DMS53 (cell line): ENCODE results near the gene IFITM2.
"Not testable (repeated sequence)": the region's sequence is repeated elsewhere in the genome, so short reads cannot be mapped to it uniquely, and the experiment has no call there.

ENCODE experiments used
- DNase-seq: peaks from one replicate; lab custom pipeline; 2025; lab: John Stamatoyannopoulos, UW

The IFITM2 gene

DNA sequence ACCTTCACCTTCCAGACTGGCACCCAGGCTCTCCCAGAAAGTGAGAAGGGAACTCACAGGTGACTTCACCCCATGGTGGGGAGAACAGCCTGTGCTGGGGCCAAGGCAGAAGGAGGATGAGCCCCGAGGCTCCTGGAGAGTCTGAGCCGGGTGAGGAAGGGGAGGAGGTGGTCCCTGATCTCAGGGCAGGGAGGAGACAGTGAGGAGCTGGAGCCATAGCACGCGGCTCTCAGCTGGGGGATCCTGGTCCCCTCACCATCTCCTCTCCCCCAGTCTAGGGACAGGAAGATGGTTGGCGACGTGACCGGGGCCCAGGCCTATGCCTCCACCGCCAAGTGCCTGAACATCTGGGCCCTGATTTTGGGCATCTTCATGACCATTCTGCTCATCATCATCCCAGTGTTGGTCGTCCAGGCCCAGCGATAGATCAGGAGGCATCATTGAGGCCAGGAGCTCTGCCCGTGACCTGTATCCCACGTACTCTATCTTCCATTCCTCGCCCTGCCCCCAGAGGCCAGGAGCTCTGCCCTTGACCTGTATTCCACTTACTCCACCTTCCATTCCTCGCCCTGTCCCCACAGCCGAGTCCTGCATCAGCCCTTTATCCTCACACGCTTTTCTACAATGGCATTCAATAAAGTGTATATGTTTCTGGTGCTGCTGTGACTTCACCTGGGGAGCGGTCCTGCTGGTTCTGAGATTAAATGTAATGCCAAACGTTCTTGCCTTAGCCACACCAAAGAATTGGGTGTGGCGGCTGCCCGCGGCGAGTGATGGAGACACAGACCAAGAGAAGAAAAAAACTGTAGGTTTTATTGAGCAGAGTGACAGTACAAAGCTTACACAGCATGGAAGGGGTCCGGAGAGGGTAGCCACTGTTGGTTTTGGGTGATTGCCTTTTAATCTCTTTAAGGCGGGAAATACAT lies 1.4 kb downstream of the IFITM2 start:
- not testable (repeated sequence) for DNase-seq

DNA sequence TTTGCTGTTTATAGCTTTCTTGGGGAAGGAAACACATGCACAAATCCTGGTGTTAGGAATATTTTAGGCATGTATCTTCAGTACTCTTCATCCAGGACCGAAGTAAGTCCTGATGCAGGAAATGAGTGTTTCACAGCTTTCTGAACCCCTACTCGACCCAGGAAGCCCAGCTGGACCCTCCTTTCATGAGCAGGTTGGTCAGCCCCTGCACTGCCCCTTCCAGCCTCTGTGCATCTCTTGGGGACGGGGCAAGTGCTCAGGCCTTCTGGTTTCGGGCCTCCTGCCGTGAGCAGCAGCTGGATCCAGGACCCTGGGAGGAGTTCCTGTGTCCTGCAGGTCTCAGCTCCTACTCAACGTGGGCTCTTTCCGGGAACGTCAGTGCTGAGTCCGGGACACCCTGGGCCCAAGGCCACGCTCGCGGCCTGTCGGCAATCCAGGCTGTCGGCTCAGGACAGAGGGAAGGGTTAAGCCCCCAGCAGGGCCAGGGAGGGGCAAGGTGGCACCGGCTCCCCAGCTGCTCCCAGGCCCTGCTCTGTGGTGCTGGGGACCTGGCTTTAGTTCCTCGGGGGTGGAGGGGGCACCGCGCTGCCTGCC lies 2.5 kb downstream of the IFITM2 start:
- DNase-seq: not testable (repeated sequence)

DNA sequence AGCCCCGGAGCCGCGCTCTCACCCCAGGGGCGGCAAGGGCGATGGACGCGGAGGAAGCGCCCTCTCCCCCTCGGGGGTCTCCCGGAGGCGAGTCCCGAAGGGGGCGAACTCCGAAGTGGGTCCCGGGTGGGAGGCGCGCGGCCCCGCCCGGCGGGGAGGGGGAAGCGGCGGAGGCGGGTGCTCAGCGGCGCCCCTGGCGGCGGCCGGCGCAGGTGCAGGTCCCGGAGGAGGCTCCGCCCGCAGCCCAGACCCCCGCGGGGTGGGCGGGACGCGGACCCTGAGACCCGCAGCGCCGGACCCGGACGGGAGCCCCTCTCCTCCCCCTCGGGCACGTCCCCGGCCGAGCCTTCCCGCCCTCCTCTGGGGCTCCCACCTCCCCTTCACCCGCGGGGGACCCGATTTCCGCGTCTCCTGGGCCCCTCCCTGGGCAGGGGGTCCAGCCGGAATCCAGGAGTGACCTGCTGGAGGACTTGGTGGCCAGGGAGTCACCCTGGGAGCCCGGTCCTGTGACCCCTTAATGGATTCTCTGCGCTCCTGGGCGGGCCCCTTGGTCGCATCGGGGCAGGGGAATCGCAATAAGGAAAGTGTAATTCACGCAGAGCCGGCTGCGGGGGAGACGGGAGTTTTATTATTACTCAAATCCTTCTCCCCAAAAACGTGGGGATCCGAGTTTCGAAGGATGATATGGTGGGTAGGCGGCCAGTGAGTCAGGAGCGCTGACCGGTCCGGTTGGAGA lies 3.6 kb downstream of the IFITM2 start:
- DNase-seq: not testable (repeated sequence)

DNA sequence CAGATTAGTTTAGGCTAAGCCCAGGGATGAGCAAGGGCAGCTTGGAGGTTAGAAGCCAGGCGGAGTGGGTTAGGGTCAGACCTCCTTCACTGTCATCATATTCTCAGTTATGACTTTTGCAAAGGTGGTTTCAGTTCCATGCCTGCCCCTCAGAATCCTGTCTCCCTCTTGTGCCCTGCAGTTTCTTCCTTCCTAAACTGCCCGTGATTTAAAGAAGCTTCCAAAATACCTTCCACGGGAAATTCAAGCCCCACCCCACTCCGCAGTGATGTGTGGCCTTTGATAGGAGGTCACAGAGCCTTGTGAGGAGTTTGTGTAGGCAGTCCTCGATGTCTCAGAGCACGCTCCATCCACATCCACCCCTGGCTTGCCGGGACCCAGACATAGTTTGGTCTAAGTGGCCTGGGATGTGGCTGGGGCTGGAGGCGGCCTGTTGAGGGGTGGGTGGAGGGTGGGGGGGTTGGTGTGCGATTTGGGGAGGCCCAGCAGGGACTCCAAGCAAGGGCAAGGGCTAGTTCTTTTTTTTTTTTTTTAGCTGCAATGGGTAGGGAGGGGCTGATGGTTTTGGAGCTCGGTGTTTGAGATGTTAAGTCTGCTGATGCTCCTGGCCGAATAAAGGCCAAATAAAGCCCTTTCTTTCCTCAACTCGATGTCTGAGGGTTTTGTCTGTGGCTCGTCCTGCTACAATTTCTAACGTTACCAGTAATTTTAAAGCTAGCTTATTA lies 4.6 kb downstream of the IFITM2 start:
- no peak for DNase-seq

DNA sequence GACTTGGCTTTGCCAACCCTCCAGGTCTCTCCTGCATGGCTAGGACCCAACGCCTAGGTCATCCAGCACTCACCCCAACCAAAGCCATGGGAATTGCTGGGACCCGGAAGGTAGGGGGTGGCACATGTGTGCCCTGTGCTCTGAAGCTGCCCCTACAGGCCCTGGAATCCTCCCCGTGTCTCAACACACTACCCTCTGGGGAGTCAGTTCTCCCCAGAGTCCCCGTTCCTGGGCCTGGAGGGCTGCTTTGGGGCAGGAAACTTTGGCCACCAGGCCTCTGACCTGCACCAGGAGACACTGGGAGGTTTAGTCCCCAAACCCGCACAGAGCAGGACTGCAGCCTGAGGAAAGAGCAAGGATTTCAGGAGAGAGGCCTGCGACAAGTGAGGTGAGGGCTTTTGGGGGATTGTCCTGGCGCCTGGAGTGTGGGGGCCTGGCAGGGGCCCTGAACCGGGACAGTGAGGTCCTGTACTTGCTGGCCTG lies 5.7 kb downstream of the IFITM2 start:
- no peak for DNase-seq

DNA sequence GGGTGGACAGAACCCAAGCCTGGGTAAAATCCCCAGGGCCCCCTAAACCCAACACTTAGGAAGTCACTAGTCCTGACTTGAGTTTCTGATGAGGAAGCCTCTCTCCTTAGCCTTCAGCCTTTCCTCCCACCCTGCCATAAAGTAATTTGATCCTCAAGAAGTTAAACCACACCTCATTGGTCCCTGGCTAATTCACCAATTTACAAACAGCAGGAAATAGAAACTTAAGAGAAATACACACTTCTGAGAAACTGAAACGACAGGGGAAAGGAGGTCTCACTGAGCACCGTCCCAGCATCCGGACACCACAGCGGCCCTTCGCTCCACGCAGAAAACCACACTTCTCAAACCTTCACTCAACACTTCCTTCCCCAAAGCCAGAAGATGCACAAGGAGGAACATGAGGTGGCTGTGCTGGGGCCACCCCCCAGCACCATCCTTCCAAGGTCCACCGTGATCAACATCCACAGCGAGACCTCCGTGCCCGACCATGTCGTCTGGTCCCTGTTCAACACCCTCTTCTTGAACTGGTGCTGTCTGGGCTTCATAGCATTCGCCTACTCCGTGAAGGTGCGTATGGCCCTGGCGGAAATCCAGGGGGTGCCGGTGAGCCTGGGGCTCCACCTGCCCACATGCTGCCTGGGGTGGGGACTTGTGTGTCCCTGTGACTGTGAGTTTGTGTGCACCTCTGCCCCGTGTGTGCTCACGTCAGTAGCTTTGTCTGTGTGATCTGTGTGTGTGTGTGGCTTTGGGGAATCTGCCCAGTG lies 6.4 kb downstream of the IFITM2 start, which contains the start of gene IFITM1:
IFITM1 (plus strand) TSS at position 254 of the 767 bp plus-strand sequence; CDS start at position 385, 131 bp downstream.
- DNase-seq: no peak

DNA sequence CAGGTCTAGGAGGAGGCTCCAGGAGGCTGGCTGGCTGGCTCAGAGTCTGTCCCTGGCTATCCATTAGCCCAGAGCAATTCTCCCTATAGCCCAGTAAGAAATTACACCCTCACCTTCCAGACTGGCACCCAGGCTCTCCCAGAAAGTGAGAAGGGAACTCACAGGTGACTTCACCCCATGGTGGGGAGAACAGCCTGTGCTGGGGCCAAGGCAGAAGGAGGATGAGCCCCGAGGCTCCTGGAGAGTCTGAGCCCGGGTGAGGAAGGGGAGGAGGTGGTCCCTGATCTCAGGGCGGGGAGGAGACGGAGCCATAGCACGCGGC lies 6.9 kb downstream of the IFITM2 start:
- not testable (repeated sequence) for DNase-seq

DNA sequence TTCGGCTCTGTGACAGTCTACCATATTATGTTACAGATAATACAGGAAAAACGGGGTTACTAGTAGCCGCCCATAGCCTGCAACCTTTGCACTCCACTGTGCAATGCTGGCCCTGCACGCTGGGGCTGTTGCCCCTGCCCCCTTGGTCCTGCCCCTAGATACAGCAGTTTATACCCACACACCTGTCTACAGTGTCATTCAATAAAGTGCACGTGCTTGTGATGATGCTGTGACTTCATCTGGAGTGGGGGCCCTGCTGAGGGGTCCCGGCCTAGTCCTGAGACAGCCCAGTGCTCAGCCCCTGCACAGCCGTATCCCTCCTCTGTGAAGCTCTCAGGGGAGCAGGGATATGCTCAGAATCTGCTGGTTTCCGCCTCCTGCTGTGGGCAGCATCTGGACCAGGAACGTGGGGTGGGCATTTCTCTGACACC lies 7.5 kb downstream of the IFITM2 start:
- DNase-seq: no peak

DNA sequence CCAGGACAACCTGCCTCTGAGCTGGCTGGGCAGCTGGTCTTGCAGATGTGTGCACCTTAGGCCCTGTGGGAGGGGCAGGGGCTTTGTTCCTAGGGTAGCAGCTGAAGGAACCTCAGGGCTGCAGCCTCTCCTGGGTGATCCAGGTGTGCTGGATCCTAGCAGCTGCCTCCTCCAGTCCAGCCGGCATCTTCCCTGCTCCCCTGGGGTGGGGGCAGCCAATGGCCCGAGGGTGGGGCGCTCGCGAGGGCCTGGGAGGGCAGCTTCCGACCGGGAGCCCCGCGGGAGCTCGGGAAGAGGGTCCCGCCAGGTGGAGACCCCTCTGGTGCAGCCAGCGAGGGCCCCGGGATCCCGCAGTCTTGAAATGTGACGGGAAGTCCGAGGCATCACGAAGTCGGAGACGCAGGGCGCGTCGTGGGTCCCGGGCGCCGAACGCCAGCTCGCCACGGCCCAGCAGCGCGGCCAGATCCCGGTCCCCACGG lies 7.9 kb downstream of the IFITM2 start:
- DNase-seq: no peak

DNA sequence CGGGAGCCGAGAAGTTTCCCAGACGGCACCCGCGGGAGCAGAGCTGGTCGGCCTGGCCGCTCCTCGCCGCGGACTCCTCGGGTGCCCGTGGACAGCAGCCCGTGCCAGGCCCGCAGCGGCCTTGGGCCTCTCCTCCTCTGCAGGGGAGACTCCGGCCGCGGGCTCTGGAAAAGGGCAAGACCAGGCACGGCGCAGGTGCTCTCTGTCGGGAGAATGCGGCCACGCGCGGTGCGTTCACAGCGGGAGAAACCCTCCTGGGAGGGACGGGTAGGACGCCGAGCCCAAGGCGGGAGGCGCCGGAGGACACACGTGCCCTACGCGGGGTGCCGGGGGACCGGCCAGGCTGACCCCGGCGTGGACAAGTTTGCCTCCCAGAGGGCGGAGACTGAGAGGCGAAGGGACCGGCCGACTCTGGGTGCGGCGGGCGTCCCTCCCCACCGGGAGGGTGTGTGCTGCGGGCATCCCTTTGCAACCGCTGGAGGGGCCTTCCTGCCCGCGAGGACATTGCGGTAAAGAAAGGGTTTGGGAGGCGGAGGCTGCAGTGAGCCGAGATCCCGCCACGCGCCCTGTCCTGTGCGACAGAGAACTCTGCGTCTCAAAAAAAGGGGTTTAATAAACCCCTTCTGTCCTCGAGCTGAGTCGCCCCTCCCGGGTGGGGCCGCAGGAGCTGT lies 8.6 kb downstream of the IFITM2 start:
- DNase-seq: peak; percentile 41

DNA sequence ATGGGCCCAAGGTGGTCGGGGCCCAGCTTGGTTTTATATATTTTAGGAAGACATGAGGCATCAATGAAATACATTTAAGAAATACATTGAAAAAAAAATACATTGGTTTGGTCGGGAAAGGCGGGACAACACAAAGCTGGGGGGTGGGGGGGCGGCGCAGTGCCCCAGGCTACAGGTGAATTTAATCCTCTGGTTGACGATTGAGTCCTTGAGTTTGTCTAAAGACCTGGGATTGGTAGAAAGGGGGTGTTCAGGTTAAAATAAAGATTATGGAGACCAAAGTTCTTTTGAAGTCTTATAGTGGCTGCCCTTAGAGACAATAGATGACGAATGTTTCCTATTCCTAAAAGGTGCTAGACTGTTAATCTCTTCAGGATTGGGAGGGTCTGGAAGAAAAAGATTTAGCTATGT lies 9.3 kb downstream of the IFITM2 start:
- DNase-seq: no peak

DNA sequence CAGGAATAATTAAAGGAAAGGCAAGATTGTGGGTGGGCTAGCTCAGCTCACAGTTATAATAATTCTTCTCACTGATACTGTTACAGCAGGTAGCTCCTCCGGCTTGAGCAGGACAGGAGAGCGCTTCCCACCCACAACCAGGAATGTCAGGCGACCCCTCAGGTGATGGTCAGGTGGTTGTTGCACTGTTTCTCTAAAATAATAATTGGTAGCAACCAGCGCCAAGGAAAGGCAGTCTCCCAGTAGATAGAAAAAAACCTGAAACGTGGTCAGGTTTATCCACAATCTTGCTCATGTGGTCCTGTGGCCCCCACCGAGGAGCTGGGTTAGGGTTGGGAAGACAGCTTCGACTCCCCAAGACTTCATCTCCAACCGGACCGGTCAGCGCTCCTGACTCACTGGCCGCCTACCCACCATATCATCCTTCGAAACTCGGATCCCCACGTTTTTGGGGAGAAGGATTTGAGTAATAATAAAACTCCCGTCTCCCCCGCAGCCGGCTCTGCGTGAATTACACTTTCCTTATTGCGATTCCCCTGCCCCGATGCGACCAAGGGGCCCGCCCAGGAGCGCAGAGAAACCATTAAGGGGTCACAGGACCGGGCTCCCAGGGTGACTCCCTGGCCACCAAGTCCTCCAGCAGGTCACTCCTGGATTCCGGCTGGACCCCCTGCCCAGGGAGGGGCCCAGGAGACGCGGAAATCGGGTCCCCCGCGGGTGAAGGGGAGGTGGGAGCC lies 10.2 kb downstream of the IFITM2 start:
- not testable (repeated sequence) for DNase-seq

DNA sequence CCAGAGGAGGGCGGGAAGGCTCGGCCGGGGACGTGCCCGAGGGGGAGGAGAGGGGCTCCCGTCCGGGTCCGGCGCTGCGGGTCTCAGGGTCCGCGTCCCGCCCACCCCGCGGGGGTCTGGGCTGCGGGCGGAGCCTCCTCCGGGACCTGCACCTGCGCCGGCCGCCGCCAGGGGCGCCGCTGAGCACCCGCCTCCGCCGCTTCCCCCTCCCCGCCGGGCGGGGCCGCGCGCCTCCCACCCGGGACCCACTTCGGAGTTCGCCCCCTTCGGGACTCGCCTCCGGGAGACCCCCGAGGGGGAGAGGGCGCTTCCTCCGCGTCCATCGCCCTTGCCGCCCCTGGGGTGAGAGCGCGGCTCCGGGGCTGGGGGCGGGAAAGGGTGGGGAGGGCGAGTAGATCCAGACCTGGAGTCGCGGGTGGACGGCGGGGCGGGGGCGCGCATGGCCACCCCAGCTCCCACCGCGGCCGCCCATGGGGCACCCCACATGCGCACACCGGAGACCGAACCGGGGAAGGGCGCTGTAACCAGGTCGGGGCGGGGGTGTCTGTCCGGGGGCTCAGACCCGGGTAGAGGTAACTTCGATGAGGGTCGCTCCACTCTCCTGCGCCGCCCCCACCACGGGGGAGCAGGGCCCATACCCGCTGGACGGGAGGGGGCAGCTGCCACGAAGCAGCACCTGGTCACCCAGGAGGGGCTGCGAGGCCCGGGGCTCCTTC lies 10.9 kb downstream of the IFITM2 start:
- DNase-seq: not testable (repeated sequence)

DNA sequence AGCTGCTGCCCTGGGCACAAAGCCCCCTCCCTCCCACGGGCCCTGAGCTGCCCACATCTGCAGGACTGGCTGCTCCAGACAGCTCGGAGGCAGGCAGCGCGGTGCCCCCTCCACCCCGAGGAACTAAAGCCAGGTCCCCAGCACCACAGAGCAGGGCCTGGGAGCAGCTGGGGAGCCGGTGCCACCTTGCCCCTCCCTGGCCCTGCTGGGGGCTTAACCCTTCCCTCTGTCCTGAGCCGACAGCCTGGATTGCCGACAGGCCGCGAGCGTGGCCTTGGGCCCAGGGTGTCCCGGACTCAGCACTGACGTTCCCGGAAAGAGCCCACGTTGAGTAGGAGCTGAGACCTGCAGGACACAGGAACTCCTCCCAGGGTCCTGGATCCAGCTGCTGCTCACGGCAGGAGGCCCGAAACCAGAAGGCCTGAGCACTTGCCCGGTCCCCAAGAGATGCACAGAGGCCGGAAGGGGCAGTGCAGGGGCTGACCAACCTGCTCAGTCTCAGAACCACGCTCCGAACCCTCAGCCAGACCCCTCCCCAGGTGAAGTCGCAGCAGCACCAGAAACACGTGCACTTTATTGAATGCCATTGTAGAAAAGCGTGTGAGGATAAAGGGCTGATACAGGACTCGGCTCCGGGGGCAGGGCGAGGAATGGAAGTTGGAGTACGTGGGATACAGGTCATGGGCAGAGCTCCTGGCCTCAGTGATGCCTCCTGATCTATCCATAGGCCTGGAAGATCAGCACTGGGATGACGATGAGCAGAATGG lies 11.7 kb downstream of the IFITM2 start:
- DNase-seq: not testable (repeated sequence)

DNA sequence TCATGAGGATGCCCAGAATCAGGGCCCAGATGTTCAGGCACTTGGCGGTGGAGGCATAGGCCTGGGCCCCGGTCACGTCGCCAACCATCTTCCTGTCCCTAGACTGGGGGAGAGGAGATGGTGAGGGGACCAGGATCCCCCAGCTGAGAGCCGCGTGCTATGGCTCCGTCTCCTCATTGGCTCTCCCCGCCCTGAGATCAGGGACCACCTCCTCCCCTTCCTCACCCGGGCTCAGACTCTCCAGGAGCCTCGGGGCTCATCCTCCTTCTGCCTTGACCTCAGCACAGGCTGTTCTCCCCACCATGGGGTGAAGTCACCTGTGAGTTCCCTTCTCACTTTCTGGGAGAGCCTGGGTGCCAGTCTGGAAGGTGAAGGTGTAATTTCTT lies 12.3 kb downstream of the IFITM2 start:
- not testable (repeated sequence) for DNase-seq

DNA sequence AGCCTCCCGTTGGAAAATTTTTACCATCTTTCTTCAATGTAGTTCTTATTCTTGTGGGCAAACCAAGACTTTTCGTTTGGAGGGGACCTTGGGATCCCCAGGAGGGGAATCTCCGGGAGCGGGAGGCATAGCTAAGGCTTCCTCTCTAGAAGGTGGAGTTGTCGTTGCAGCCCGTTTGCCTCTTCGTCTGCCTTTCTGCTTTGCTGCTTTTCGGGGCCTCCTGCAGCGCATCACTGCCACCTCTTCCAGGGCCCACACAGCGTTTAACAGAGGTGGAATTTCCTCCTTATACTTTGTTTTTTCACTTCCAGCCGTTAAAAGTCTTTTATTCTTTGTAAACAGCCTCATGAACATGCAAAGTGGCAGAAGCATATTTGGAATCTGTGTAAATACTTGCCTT lies 16.5 kb downstream of the IFITM2 start:
- no peak for DNase-seq

DNA sequence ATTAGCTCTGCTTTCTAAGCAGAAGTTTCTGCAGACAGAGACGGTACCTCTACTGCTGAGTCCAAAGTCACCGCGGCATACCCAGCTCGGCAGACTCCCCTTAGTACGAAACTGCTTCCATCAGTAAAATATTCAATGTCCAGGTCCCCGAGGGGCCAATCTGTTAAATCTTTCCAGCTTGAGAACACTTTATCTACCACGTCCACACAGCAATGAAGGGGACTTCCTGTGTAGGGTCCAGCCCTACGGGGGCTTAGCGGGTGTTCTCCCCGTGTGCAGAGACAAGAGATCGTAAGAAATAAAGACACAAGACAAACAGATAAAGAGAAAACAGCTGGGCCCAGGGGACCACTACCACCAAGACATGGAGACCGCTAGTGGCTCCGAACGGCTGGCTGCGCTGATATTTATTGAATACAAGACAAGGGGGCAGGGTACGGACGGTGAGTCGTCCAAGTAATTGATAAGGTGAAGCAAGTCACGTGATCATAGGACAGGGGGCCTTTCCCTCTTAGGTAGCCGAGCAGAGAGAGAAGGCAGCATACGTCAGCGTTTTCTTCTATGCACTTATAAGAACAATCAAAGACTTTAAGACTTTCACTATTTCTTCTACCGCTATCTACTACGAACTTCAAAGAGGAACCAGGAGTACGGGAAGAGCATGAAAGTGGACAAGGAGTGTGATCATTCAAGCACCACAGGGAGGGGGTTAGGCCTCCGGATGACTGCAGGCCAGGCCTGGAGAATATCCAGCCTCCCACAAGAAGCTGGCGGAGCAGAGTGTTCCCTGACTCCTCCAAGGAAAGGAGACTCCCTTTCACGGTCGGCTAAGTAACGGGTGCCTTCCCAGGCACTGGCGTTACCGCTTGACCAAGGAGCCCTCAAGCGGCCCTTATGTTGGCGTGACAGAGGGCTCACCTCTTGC lies 17.2 kb downstream of the IFITM2 start:
- not testable (repeated sequence) for DNase-seq
